HFF-Myc (cell line): Measurements from ENCODE around the gene ZNF444.
"Not testable (repeated sequence)": the region's sequence is repeated elsewhere in the genome, so short reads cannot be mapped to it uniquely, and the experiment has no call there.

ENCODE experiments used
- DNase-seq: peaks from one replicate; pipeline ENCODE4 v3.0.0-alpha.2; 2011; ENCODE audit warnings: low read depth; ENCODE audit errors: extremely low read depth
- H3K4me3 ChIP-seq: replicated peaks from 2 replicates; pipeline ENCODE4 v1.5.1; 2011; ENCODE audit warnings: low read depth, mild to moderate bottlenecking, control low read depth, low read length
- TF ChIP-seq, protein P1 (sequence below): IDR thresholded peaks from 2 replicates; pipeline ENCODE4 v1.5.1; 2012; ENCODE audit warnings: mild to moderate bottlenecking, low read depth, low read length, control low read depth; ENCODE audit errors: missing control alignments

Gene ZNF444

DNA sequence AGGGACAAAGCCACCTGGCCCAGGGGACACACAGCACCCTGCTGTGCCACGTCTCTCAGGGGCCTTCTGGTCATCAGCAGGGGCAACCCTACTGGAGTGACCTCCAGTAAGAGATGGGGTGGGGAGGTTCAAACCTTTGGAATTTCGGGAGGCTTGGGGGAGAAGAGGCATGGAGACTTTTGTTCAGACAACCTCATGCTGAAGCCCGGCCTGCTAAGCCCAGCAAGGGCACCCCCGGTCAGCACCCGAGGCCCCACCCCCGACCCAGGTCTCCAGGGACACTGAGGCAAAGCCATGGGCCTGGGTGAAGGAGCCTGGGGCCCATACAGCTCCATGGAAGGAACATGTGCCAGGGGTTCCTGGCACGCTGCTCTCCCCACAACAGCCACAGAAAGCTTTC is 43.3 kb upstream of the ZNF444 start:
- no peak for DNase-seq

DNA sequence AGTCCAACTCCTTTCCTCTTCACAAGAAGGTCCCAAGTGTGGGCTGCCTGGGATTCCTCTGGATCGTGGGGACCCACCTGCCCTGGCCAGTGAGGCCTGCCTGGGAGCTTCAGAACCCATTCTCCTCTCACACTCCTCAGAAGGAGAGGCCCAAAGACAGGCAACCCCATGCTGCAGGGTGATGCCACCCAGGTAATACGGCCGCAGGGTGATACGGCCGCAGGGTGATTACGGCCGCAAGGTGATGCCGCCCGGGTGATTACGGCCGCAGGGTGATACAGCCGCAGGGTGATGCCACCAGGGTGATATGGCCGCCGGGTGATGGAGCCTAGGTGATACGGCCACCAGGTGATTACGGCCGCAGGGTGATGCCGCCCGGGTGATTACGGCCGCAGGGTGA is 42.9 kb upstream of the ZNF444 start:
- not testable (repeated sequence) for H3K4me3 ChIP-seq, DNase-seq

More for the DNA sequence above, 43.3 kb upstream of the ZNF444 start:
- TF ChIP-seq, protein P1, sequence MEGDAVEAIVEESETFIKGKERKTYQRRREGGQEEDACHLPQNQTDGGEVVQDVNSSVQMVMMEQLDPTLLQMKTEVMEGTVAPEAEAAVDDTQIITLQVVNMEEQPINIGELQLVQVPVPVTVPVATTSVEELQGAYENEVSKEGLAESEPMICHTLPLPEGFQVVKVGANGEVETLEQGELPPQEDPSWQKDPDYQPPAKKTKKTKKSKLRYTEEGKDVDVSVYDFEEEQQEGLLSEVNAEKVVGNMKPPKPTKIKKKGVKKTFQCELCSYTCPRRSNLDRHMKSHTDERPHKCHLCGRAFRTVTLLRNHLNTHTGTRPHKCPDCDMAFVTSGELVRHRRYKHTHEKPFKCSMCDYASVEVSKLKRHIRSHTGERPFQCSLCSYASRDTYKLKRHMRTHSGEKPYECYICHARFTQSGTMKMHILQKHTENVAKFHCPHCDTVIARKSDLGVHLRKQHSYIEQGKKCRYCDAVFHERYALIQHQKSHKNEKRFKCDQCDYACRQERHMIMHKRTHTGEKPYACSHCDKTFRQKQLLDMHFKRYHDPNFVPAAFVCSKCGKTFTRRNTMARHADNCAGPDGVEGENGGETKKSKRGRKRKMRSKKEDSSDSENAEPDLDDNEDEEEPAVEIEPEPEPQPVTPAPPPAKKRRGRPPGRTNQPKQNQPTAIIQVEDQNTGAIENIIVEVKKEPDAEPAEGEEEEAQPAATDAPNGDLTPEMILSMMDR, result no peak
- H3K4me3 ChIP-seq, result no peak overlapping the region

DNA sequence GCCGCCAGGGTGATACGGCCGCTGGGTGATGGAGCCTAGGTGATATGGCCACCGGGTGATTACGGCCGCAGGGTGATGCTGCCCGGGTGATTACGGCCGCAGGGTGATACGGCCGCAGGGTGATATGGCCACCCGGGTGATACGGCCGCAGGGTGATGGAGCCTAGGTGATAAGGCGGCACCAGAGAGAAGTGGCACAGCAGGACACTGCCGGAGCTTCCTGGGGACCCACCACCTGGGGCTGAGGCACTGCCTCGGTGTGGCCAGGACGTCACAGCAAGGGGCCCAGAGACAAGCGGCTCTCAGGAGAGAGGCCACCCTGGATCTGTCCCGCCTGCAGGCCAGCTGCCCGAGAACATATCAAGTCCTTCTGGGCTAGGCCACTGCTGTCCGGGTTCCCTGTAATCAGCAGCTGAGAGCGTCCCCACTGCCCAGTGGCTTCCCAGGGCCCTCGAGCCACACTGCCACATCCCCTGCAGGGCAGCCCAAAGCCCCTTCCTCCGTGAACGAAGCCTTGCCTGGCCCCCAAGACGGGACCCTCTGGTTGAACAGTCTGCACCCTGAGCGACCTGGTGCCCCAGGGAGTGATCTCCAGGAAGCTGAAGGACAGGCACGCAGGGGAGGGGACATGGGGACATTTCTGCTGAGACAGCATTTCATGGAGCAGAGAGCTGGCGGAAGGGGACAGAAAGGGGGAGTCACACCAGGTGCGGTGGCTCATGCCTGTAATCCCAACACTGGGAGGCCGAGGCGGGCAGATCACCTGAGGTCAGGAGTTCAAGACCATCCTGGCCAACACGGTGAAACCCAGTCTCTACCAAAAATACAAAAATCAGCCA is 42.1 kb upstream of the ZNF444 start:
- TF ChIP-seq, protein P1, result no peak
- no peak for DNase-seq

DNA sequence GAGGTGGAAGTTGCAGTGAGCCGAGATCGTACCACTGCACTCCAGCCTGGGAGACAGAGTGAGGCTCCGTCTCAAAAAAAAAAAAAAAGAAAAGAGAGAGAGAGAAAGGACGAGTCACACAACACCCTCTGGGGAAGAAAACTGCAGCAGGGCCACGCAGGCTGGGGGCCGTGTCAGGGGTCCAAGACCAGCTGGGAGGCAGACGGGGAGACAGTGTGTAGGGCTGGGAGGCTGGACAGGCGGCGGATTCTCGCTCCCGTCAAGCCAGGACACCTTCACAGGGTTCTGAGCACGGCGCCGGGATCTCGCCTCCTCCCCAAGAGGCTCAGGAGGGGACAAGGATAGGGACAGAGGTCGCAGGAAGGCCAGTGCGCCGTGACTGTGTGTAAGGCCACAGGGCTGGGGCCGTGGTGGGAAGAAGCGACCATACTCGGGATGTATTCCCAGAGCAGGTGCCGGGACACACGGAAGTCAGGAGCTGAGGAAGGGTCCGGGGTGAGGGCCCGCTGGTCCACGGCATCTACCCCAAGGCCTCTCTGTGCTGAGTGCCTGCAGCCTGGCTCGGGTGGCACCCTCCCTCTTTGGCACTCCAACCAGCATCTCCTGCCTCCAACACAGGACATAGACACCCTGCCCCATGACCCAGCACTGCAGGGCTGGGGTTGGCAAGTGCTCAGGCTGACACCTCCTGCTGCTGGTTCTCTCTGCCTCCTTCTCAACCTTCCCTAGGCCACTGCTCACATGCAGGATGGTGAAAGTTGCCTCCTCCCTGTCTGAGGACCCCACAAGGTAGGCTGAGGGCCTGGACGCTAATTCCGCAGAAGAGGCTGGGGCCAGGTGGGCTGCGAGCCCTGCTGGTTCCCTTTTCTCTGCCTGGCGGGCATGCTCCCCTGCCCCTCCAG is 41.2 kb upstream of the ZNF444 start:
- TF ChIP-seq, protein P1, result no peak
- no peak for DNase-seq
- no peak overlapping the region for H3K4me3 ChIP-seq

More for the DNA sequence above, 42.1 kb upstream of the ZNF444 start:
- H3K4me3 ChIP-seq, result no peak overlapping the region

DNA sequence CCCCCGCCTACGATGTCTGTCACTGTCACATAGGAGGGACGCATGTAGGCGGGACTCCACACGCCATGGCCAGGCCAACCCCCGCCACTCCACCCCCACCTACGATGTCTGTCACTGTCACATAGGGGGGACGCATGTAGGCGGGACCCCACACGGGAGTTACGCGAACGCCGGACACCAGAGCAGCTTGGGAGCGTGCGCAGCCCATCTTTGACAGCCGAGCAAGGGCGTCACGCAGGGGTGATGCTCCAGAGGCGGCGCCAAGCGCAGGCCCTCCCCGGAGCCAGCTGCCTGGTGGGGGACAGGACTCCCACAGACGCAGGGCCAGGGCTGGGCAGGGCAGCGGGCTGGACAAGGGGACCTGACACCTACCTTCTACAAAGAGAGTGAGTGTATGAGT is 40.0 kb upstream of the ZNF444 start:
- DNase-seq, result no peak
- TF ChIP-seq, protein P1, result no peak
- H3K4me3 ChIP-seq, result no peak overlapping the region

DNA sequence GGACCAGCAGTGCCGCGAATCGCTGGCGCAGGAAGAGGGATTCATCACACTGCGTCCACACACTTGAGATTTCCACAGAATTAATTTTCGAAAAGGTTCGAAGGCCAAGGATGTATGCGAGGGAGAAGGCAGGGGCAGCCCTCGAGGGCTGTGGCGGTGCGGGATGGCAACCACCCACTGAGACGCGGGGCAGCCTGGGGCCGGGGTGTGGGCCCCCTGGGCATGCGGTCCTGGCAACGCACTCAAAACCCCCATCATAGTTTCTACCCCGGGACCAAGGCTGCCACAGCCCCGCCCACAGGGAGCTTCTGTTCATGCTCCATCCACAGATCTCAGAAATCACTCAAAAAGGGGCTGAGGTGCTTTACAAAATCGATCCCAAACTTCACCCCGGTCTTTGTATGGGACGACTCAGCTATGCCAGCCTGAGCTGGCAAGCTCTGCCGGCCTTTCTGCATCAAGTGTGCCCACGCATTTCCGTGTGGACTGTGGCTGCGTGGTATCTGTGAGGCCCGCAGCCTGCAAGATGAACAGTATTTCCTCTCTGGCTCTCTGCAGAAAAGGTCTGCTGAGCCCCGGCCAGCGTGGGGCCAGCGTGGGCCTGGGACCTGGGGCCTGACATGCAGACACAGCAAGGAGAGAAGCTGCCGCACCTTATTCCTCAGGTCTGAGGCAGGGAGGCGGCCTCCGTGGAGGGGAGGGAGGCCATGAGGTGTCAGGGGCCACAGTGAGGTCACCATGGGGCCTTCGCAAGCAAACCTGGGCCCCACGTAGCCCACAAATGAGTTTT is 39.1 kb upstream of the ZNF444 start:
- no peak overlapping the region for H3K4me3 ChIP-seq
- TF ChIP-seq, protein P1, result no peak
- no peak for DNase-seq
